ENCODE measurements around the gene PRICKLE2.

Gene PRICKLE2

GRCh38 chr3:64078966-64079365 is 146.3 kb downstream of the PRICKLE2 start:
- TF ChIP-seq EZH2 (IDR thresholded peaks at IDR 0.05; ENCODE audit: borderline replicate concordance, low read length) = no peak
- no peak for TF ChIP-seq CTCF (IDR thresholded peaks at IDR 0.05; ENCODE audit: low read length)
- Histone ChIP-seq H3K9me2 (ENCODE audit: low read depth, low read length) (no peaks in the 10 kb centered on the region), H3K36me3 (ENCODE audit: insufficient read depth, low read length) (no peaks in the 10 kb centered on the region), H3K27me3 (ENCODE audit: insufficient read depth, low read length) (no peaks in the 10 kb centered on the region), H3K9me3 (ENCODE audit: low read length) (no peaks in the 10 kb centered on the region), H3K4me3 (ENCODE audit: low read depth, low read length, poor library complexity, severe bottlenecking) (no peak overlapping the region), H3K27ac (ENCODE audit: low read depth, low read length, poor library complexity, severe bottlenecking) (no peak overlapping the region), H3K4me2 (ENCODE audit: low read length) (no peak overlapping the region), H3K4me1 (ENCODE audit: insufficient read depth, low read length, severe bottlenecking) (no peaks in the 10 kb centered on the region), H2AFZ (ENCODE audit: low read length) (no peak overlapping the region), H3F3A (ENCODE audit: insufficient read depth, low read length) (no peaks in the 10 kb centered on the region), H4K20me1 (ENCODE audit: insufficient read depth, low read length) (no peaks in the 10 kb centered on the region), H3K79me2 (ENCODE audit: insufficient read depth, low read length) (no peaks in the 10 kb centered on the region), H3K9ac (ENCODE audit: low read length) (no peak overlapping the region)

- H2AFZ ChIP-seq (ENCODE audit: low read length) = no peak overlapping the region
- no peaks in the 10 kb centered on the region for H3K9me2 ChIP-seq (ENCODE audit: low read depth, low read length)
- H3K27ac ChIP-seq (ENCODE audit: low read depth, low read length, poor library complexity, severe bottlenecking) = no peak overlapping the region
- no peaks in the 10 kb centered on the region for H3K36me3 ChIP-seq (ENCODE audit: insufficient read depth, low read length)
- no peak overlapping the region for H3K9ac ChIP-seq (ENCODE audit: low read length)
- H3K4me1 ChIP-seq (ENCODE audit: insufficient read depth, low read length, severe bottlenecking) = no peaks in the 10 kb centered on the region
- no peak overlapping the region for H3K4me3 ChIP-seq (ENCODE audit: low read depth, low read length, poor library complexity, severe bottlenecking)
- no peaks in the 10 kb centered on the region for H3K27me3 ChIP-seq (ENCODE audit: insufficient read depth, low read length)
- H4K20me1 ChIP-seq (ENCODE audit: insufficient read depth, low read length) = no peaks in the 10 kb centered on the region
- no peaks in the 10 kb centered on the region for H3K79me2 ChIP-seq (ENCODE audit: insufficient read depth, low read length)
- H3K9me3 ChIP-seq (ENCODE audit: low read length) = no peaks in the 10 kb centered on the region
- no peak overlapping the region for H3K4me2 ChIP-seq (ENCODE audit: low read length)
- no peak for TF ChIP-seq CTCF (IDR thresholded peaks at IDR 0.05; ENCODE audit: low read length)
- no peak for TF ChIP-seq EZH2 (IDR thresholded peaks at IDR 0.05; ENCODE audit: borderline replicate concordance, low read length)
- H3F3A ChIP-seq (ENCODE audit: insufficient read depth, low read length) = no peaks in the 10 kb centered on the region
Observed at GRCh38 chr3:64074895-64075679, 150.2 kb downstream of the PRICKLE2 start.

GRCh38 chr3:64074060-64074459 is 151.2 kb downstream of the PRICKLE2 start:
- Histone ChIP-seq H2AFZ (ENCODE audit: low read length) (no peak overlapping the region), H3K9ac (ENCODE audit: low read length) (no peak overlapping the region), H3K36me3 (ENCODE audit: insufficient read depth, low read length) (no peaks in the 10 kb centered on the region)

More at GRCh38 chr3:64074060-64074459, 151.2 kb downstream of the PRICKLE2 start:
- H4K20me1 ChIP-seq (ENCODE audit: insufficient read depth, low read length) = no peaks in the 10 kb centered on the region
- H3K79me2 ChIP-seq (ENCODE audit: insufficient read depth, low read length) = no peaks in the 10 kb centered on the region
- H3K9me3 ChIP-seq (ENCODE audit: low read length) = no peaks in the 10 kb centered on the region
- no peak overlapping the region for H3K27ac ChIP-seq (ENCODE audit: low read depth, low read length, poor library complexity, severe bottlenecking)
- TF ChIP-seq EZH2 (IDR thresholded peaks at IDR 0.05; ENCODE audit: borderline replicate concordance, low read length) (no peak), CTCF (IDR thresholded peaks at IDR 0.05; ENCODE audit: low read length) (no peak)
- no peaks in the 10 kb centered on the region for H3K9me2 ChIP-seq (ENCODE audit: low read depth, low read length)
- H3K27me3 ChIP-seq (ENCODE audit: insufficient read depth, low read length) = no peaks in the 10 kb centered on the region
- no peak overlapping the region for H3K4me3 ChIP-seq (ENCODE audit: low read depth, low read length, poor library complexity, severe bottlenecking)
- H3F3A ChIP-seq (ENCODE audit: insufficient read depth, low read length) = no peaks in the 10 kb centered on the region
- H3K4me2 ChIP-seq (ENCODE audit: low read length) = no peak overlapping the region
- no peaks in the 10 kb centered on the region for H3K4me1 ChIP-seq (ENCODE audit: insufficient read depth, low read length, severe bottlenecking)
